Frontal cortex (tissue), 4 donors: ENCODE measurements around the gene CUX1. TPM values are rescaled to one million over a fixed set of nuclear protein-coding genes. Genes with fewer than 3 reads are reported as not detected.
"Not testable (repeated sequence)": the region's sequence is repeated elsewhere in the genome, so short reads cannot be mapped to it uniquely, and the experiment has no call there.

Source experiments
- DNase-seq, 2 donors: peaks; one replicate each; pipeline ENCODE4 v3.0.0; 2012; ENCODE audit warnings: low spot score in 2 of 2
- FAIRE-seq: peaks from 2 replicates; lab custom pipeline; 2012; peaks lifted over from hg19 to GRCh38; lab: Jason Lieb, UNC
- total RNA-seq: library from RNA; depleted of rRNA; stranded (reverse); fragments of >200 nt; gene quantifications from one replicate; pipeline ENCODE4 v1.2.3, GENCODE V29; 2014
- donor health status: control.
- donor health status: control.
- donor health status: control.

The CUX1 gene
- total RNA-seq, 1 donor from 2014 or later: 23.6 TPM

DNA sequence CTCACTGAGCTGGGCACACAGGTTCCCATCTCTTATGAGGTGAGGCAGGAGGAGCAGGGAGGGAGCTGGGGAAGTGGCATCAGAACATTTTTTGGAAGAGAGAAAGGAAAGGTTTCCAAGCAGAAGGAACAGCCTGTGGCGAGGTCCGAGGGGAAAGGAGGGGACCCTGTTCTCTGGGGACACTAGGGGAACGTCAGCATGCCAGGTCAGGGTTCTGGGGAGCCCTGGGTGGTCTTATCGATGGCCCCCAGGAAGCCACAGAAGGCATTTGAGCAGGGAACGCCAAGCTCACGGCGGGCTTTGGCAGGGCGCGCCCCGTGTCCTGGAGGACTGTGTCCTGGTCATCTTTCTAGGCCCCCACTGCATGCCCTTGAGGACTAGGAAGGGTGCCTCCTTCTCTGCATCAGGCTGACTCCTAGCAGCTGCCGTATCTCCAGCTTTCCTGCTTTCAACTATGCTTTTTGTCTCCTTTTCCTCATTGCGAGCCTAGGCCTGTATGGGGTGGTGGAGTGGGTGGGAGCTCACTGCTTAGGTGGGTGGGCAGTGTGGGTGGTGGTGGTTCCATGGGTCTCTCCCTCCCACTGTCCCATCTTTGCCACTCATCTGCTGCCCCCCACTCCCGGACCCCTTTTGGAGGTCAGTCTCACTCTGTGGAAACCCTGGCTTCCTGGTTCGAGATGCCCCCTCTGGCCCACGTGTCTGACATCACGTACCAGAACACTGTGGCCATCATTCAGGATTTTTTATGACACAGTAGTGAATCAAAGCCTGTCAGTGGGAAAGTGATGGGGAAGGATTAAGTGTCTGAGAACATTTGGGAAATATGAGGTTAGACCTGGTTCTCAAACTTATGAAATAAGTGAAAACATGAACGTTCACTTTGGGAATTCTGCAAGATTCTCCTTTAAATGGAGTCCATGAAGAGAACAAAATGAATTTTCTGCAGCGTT lies 89.1 kb downstream of the CUX1 start:
- no peak for DNase-seq
- FAIRE-seq: no peak

GRCh38 chr7:101910991-101911799 lies 93.8 kb downstream of the CUX1 start:
- DNase-seq (no peak), FAIRE-seq (no peak)

DNA sequence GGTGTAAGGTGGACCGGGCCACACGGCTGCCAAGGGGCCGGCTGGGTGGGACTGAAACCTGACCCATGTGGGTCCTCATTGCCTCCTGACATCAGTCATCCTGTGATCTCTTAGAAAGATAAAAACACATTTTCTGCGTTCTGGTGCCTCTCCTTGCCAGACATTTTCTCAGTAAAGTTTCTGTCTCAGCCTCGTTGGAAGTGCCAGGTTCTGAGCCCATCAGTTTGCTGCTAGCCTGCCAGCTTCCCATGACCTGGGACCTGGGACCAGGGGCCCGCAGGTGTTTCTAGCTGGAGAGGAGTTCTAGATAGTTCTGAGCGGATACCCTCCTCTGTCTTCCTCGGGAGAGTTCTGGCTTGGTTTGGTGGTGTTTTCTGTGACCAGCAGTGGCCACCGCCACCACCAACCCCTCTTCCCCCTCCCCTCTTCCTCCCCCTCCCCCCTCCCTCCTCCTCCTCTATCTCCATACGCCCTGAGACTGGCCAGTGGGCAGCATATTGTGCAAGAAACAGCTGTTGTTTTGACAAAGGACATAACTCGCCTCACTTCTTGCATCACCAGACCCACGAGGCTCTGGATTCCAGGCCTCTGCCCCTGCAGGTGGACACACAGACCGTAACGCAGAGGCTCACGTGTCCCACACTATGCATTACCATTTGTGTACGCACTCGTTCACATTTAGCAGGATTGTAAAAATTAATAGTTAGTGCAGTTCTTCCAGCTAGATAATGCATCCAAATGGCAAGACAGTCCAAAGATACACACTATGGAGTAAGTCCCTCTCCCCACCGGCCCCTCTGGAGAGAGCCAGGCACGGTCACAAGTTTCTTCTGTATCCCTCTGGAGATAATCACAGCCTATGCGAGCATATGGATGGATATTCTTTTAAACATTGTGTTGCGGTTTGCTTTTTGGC lies 94.6 kb downstream of the CUX1 start:
- FAIRE-seq (no peak), DNase-seq (no peak)

GRCh38 chr7:101912716-101913110 lies 95.3 kb downstream of the CUX1 start:
- no peak for DNase-seq
- no peak for FAIRE-seq

- no peak for FAIRE-seq
- DNase-seq: no peak
Measured at GRCh38 chr7:101913247-101913721, 95.9 kb downstream of the CUX1 start.

DNA sequence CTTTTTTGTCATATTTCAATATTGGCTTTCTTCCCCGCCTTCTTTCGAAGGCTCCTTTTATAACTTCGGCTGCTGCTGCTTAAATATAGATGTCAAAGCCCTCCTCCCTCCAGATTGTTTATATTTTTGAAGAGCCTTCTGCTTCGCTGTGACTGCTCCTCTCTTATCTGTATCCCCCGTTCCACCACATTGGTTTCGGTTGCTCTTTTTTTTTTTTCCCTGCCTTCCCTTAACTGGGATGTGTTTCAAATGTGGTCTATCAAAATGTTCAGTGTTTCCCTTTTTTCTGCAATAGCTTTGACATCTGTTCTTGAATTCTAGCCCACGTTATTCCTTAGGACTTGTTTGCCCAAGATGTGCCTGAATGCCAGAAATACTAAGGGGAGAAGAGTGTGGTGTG lies 96.4 kb downstream of the CUX1 start:
- DNase-seq (no peak), FAIRE-seq (no peak)

GRCh38 chr7:101915000-101915399 lies 97.6 kb downstream of the CUX1 start:
- DNase-seq (no peak), FAIRE-seq (no peak)

DNA sequence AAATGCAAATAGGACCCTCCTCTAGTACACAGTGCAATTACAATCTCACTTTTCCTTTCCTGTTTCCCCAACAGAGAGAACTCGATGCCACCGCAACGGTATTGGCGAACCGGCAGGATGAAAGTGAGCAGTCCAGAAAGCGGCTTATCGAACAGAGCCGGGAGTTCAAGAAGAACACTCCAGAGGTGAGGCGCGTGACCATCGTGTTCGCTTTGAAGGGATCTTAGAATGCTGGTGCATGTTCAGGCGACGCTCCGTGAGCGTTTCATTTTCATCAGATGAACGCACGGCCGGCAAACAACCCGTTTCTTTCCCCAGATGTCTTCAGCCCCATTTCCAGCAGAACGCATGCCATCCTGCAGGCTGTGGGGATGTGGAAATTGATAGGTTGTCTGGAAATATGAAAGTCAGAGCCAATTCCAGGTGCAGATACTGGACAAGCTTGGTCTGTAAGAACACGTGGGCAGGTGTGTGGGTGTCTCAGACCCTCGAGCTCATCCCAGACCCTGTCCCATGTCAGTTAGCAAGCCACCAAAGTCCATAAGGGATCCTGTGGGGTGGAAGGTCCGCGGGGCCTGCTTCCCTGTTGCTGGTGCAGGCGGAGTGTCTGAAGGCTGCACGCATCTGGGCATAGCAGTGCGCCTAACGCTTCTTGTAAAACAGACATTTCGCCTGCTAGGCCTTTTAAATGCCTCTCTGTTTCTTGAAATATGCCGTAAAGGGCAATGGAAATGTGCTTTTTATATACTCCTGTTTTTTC lies 98.8 kb downstream of the CUX1 start:
- DNase-seq: no peak

DNA sequence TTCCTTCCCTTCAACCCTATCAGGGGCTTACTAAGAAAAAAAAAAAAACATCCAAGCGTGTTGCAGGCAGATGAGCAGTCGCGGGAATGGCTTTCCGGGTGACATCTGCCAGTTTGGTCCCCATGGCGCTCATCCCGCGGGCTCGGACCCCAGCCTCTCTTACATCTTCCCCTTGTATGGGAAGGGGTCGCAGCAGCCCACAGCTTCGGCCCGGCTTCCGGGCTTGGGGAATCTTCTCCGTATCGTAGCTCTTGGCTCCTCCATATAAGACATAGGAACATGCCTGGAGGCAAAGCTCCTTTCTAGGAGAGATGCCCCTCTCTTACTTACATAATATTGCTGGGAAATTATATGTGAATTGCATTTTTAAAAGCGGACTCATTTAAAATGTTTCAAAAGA lies 99.5 kb downstream of the CUX1 start:
- FAIRE-seq (no peak), DNase-seq (no peak)

More for the DNA sequence above, 98.8 kb downstream of the CUX1 start:
- FAIRE-seq: no peak

DNA sequence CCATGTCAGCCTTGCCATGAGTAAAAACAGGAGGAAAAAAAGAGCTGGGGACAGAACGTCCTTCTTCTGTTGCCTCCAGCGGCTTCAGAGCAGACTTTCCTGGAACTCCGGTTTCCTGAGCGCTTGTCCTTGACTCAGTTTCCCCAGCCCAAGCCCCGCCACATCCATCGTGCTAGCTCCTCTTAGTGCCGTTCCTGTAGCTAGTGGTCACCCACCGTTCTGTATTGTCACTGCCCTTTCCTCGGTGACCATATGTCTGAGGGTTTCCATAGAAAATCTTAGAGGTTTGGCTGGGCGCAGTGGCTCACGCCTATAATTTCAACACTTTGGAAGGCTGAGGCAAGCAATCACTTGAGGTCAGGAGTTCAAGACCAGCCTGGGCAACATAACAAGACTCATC lies 100.1 kb downstream of the CUX1 start:
- FAIRE-seq: no peak
- no peak for DNase-seq

DNA sequence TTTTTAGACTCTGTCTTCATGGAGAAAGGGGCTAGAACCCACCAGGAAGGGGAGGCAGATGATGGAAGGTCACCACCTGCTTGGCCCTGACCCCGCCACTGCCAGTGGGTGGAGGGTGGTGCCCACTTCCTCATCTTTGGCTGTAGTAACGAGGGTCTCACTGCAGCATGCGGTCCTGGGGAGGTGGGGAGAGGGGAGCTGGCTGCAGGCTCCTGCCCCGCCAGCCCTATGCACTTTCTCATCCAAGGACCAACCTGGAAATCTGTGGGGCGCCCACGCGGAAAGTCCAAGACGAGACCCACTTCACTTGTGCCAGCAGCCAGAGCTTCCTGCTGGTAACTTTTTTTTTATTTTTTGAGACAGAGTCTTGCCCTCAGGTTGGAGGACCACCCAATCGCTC lies 101.0 kb downstream of the CUX1 start:
- FAIRE-seq (no peak), DNase-seq (no peak)

DNA sequence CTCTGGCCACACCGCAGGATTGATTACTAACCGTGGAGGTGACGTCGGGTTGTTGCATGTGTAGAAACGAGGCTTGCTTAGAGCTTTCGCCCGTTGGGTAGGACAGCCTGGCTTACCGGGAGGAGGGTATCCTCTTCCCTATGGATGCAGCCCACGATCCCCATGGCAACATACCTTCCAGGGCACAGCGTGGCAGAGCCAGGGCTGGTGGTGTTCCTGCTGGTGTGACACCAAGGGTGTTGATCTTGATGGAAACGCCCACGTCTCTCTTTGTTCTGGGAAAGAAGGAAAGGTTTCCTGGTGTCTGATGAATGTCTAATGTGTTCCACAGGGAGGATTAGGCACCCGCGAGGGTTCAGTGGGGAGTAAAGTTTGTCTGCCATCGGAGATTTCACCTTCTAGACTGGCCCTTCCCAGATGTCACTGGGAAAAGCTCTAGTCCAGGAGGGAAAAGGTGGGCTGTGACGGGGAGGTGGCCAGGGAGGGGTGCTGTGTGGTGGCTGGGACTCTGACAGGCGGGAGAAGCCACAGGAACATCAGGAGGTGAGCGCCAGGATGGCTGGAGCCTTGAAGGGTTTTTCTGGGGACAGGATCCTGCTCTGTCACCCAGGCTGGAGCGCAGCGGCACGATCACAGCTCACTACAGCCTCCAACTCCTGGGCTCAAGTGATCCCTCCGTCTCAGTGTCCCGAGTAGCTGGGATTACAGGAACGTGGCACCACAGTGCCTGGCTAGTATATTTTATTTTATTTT lies 102.1 kb downstream of the CUX1 start:
- DNase-seq (no peak), FAIRE-seq (no peak)

DNA sequence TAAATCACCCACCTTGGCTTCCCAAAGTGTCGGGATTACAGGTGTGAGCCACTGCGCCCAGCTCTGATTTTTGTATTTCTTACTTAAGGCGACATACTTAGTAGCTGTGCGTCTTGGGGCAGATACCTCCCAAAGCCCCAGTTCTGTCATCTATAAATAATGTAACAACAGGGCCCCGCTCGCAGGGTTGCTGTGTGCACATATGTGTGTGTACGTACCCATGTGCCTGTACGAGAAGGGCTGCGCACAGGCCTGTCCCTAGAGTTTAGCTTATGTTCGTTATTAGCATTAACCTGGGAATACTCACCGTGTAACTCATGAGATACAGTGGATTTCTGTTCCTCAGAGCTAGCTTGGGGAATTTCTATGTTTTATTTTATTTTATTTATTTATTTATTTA lies 103.6 kb downstream of the CUX1 start:
- FAIRE-seq: no peak

GRCh38 chr7:101921546-101922489 lies 104.4 kb downstream of the CUX1 start:
- not testable (repeated sequence) for FAIRE-seq

More for the DNA sequence above, 103.6 kb downstream of the CUX1 start:
- no peak for DNase-seq

DNA sequence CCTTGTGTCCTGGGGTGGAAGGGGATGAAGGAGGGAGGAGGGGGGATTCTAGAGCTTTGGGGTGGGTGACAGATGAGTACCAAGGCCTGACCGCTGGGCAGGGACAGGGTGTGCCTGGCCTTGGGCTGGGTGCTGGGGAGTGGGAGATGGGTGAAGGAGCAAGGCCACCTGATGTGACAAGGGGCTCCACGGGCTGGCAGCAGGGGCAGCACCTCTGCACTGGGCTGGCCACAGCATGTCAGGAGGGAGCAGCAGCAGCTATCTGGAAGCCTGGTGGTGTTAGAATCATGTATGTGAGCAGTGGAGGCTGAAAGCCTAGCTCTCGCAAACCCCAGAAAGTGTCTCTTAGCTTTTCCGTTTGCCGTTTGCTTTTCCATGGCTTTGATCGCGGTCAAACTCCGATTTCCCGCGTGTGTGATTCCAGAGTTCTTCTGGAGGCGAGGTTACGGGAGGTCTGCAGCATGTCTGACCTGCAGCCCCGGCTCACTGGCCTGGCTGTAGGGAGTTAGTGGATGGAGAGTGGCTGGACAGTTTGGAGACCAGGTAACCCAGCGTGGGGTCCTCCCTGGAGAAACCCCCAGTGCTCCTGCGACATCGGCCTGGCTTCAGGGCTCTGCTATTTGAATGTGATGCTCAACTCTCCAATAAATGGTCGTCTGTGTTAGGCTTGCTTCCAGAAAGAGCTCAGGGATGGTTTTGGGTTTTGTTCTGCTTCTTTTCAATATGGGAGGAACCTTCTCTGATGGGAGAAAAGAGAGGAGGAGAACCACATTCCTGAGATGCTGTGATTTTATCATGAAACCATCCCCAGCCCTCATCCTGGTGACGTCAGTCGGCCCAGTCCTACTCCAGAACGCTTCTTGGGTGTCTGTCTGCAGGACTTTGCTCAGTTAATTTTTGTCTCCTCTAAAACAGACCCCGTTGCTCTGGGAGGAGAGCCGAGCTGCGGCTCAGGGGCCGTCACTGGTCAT lies 105.5 kb downstream of the CUX1 start:
- no peak for FAIRE-seq
- DNase-seq: no peak

More at GRCh38 chr7:101921546-101922489, 104.4 kb downstream of the CUX1 start:
- not testable (repeated sequence) for DNase-seq

DNA sequence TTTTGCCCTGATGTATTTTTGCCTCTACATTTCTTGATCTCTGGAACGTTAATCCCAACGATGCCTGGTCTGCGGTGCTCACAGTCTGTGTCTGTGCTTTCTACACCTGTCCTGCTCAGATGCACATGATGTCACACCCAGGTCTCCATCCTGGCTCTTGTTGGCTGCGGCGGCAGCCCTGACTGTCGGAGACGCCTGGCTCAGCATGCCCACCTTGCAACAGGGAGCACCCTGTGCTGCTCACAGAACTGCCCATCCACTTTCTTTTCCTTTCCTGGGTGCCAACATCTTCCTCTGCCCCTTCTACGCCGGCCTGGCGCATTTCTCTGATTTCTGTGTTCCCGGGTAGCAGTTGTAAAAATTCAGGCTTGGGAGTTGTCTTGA lies 106.2 kb downstream of the CUX1 start:
- no peak for FAIRE-seq
- DNase-seq: no peak
